OCI-LY1 (cell line): ENCODE results near the gene GLMN.

Source experiments
- H2AFZ ChIP-seq: fragments of 200-600 bp; sonication (generic), shearing (Covaris generic); 2 replicates; pipeline ENCODE4 v1.6.0; 2014; ENCODE audit warnings: antibody characterized with exemption, mild to moderate bottlenecking, low read length
- H3F3A ChIP-seq: fragments of 200-600 bp; sonication (generic), shearing (Covaris generic); 2 replicates; pipeline ENCODE4 v1.6.0; 2014; ENCODE audit warnings: mild to moderate bottlenecking, antibody characterized with exemption, low read length, moderate library complexity; ENCODE audit not compliant: insufficient read depth
- H3K27ac ChIP-seq: fragments of 200-600 bp; sonication (generic); 2 replicates; pipeline ENCODE4 v1.5.1; 2014; ENCODE audit warnings: low read length, mixed run types, mild to moderate bottlenecking, low read depth; ENCODE audit not compliant: poor library complexity, severe bottlenecking
- H3K27me3 ChIP-seq: fragments of 200-600 bp; sonication (generic); 2 replicates; pipeline ENCODE4 v1.6.0; 2014; ENCODE audit warnings: antibody characterized with exemption, mild to moderate bottlenecking, low read length, moderate library complexity; ENCODE audit not compliant: insufficient read depth
- H3K36me3 ChIP-seq: fragments of 200-600 bp; sonication (generic); 2 replicates; pipeline ENCODE4 v1.6.1; 2014; ENCODE audit warnings: mild to moderate bottlenecking, antibody characterized with exemption, low read length, moderate library complexity, mixed read lengths; ENCODE audit not compliant: insufficient read depth
- H3K4me1 ChIP-seq: fragments of 200-600 bp; sonication (generic); 2 replicates; pipeline ENCODE4 v1.5.1; 2014; ENCODE audit warnings: mild to moderate bottlenecking, low read length, moderate library complexity; ENCODE audit not compliant: insufficient read depth, severe bottlenecking
- H3K4me2 ChIP-seq: fragments of 200-600 bp; sonication (generic), shearing (Covaris generic); 2 replicates; pipeline ENCODE4 v1.6.1; 2014; ENCODE audit warnings: low read length
- H3K4me3 ChIP-seq: fragments of 200-600 bp; sonication (generic); 2 replicates; pipeline ENCODE4 v1.5.1; 2014; ENCODE audit warnings: low read length, low read depth, mild to moderate bottlenecking, mixed read lengths; ENCODE audit not compliant: poor library complexity, severe bottlenecking
- H3K79me2 ChIP-seq: fragments of 200-600 bp; shearing (Covaris generic); 2 replicates; pipeline ENCODE4 v1.6.1; 2016; ENCODE audit warnings: mixed run types, low read length, mixed read lengths; ENCODE audit not compliant: insufficient read depth
- H3K9ac ChIP-seq: fragments of 200-600 bp; sonication (generic), shearing (Covaris generic); 2 replicates; pipeline ENCODE4 v1.6.1; 2014; ENCODE audit warnings: mild to moderate bottlenecking, low read length, mixed read lengths
- H3K9me2 ChIP-seq: fragments of 200-600 bp; sonication (generic), shearing (Covaris generic); 2 replicates; pipeline ENCODE4 v1.6.1; 2014; ENCODE audit warnings: low read depth, mild to moderate bottlenecking, low read length, mixed read lengths
- H3K9me3 ChIP-seq: fragments of 200-600 bp; shearing (Covaris generic); 2 replicates; pipeline ENCODE4 v1.6.1; 2014; ENCODE audit warnings: low read length, mixed read lengths
- H4K20me1 ChIP-seq: fragments of 200-600 bp; sonication (generic), shearing (Covaris generic); 2 replicates; pipeline ENCODE4 v1.6.0; 2016; ENCODE audit warnings: mild to moderate bottlenecking, low read length; ENCODE audit not compliant: insufficient read depth
- EZH2 ChIP-seq: fragments of 200-600 bp; sonication (generic), shearing (Covaris generic); IDR thresholded peaks from 2 replicates; pipeline ENCODE4 v1.8.0; 2017; ENCODE audit warnings: borderline replicate concordance, mixed run types, mild to moderate bottlenecking, antibody characterized with exemption, low read length, moderate library complexity, mixed read lengths
- TF ChIP-seq, protein P1 (sequence below): fragments of 200-600 bp; sonication (generic), shearing (Covaris generic); IDR thresholded peaks from 2 replicates; pipeline ENCODE4 v1.5.1; 2017; ENCODE audit warnings: mild to moderate bottlenecking, antibody characterized with exemption, low read length, moderate library complexity, mixed read lengths

GLMN gene

GRCh38 chr1:92324784-92325183, 26.0 kb upstream of the GLMN start:
- no peaks in the 10 kb centered on the region for H3K79me2 ChIP-seq
- H3K27me3 ChIP-seq = no peaks in the 10 kb centered on the region
- TF ChIP-seq EZH2 = no peak
- TF ChIP-seq, protein P1, sequence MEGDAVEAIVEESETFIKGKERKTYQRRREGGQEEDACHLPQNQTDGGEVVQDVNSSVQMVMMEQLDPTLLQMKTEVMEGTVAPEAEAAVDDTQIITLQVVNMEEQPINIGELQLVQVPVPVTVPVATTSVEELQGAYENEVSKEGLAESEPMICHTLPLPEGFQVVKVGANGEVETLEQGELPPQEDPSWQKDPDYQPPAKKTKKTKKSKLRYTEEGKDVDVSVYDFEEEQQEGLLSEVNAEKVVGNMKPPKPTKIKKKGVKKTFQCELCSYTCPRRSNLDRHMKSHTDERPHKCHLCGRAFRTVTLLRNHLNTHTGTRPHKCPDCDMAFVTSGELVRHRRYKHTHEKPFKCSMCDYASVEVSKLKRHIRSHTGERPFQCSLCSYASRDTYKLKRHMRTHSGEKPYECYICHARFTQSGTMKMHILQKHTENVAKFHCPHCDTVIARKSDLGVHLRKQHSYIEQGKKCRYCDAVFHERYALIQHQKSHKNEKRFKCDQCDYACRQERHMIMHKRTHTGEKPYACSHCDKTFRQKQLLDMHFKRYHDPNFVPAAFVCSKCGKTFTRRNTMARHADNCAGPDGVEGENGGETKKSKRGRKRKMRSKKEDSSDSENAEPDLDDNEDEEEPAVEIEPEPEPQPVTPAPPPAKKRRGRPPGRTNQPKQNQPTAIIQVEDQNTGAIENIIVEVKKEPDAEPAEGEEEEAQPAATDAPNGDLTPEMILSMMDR = no peak
- H3K27ac ChIP-seq = no peak overlapping the region
- no peaks in the 10 kb centered on the region for H3K9me2 ChIP-seq
- H3K9ac ChIP-seq = no peak overlapping the region
- no peak overlapping the region for H2AFZ ChIP-seq
- no peak overlapping the region for H3K4me2 ChIP-seq
- no peak overlapping the region for H3K4me3 ChIP-seq
- H3K9me3 ChIP-seq = peaks cover 2% of the 10 kb centered on the region; the same call in 1 of the 2 replicates
- H4K20me1 ChIP-seq = no peaks in the 10 kb centered on the region
- no peaks in the 10 kb centered on the region for H3K4me1 ChIP-seq
- no peaks in the 10 kb centered on the region for H3F3A ChIP-seq
- H3K36me3 ChIP-seq = peaks cover 53% of the 10 kb centered on the region

GRCh38 chr1:92323473-92324453, 25.0 kb upstream of the GLMN start:
- Histone ChIP-seq H3K4me2 (no peak overlapping the region), H2AFZ (no peak overlapping the region), H3F3A (no peaks in the 10 kb centered on the region), H3K27me3 (no peaks in the 10 kb centered on the region), H3K79me2 (no peaks in the 10 kb centered on the region), H3K9me3 (peaks cover 2% of the 10 kb centered on the region; the same call in 1 of the 2 replicates), H3K36me3 (peaks cover 44% of the 10 kb centered on the region), H4K20me1 (no peaks in the 10 kb centered on the region), H3K27ac (no peak overlapping the region), H3K4me1 (no peaks in the 10 kb centered on the region), H3K4me3 (no peak overlapping the region), H3K9ac (no peak overlapping the region), H3K9me2 (no peaks in the 10 kb centered on the region)
- no peak for TF ChIP-seq EZH2
- TF ChIP-seq, protein P1 = no peak

DNA sequence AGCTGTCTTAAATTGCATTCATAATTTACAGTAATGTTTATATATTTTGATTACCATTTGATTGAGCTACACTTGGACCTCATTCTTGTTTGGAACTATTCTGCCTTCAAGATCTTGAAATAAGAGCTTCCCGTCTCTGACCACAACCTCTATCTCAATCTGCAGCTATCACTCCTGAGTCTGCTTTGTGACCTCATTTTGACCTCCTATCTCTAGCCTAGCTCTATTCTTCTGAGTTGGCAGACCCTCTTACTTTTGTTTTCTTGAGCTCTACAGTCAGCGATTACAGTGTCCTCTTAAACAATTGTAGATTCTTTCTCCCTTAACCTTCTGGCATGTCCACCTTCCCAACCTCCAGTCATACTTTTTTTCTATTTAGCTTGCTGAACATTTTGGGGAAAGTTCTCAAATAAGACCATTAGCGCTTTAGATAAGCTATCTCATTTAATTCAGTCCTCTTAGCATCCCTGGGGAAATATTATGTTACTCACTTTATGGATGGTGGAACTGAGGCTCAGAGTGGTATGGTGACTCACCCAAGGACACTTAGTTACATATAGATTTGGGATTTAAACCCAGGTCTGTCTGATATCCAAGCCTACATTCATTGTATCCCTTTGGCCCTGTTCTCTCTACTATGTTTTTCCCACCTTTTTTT, 19.2 kb upstream of the GLMN start:
- Histone ChIP-seq H3F3A (no peaks in the 10 kb centered on the region), H4K20me1 (no peaks in the 10 kb centered on the region), H3K27ac (no peak overlapping the region), H3K9me2 (no peaks in the 10 kb centered on the region), H3K4me3 (no peak overlapping the region), H3K9me3 (no peaks in the 10 kb centered on the region), H3K79me2 (no peaks in the 10 kb centered on the region), H3K27me3 (no peaks in the 10 kb centered on the region), H3K36me3 (peaks cover 5% of the 10 kb centered on the region), H2AFZ (no peak overlapping the region), H3K4me2 (no peak overlapping the region), H3K4me1 (no peaks in the 10 kb centered on the region), H3K9ac (no peak overlapping the region)
- no peak for TF ChIP-seq EZH2
- TF ChIP-seq, protein P1 = no peak
